Mammary epithelial cell (primary cell): ENCODE measurements around the gene MGAT4C.

Experiments used
- EZH2 ChIP-seq: IDR thresholded peaks from 2 replicates; pipeline ENCODE4 v1.6.1; 2012; ENCODE audit warnings: low read length, inconsistent platforms, borderline replicate concordance
- TF ChIP-seq, protein P1 (sequence below), 2 donors: IDR thresholded peaks in 1 of 2; conservative IDR thresholded peaks in 1 of 2; 2 replicates each; pipeline ENCODE4 v1.5.1; 2011 to 2012; ENCODE audit warnings: inconsistent platforms in 2 of 2, low read length in 2 of 2, mild to moderate bottlenecking in 2 of 2, control low read depth in 1 of 2, low read depth in 1 of 2; ENCODE audit not compliant: insufficient read depth in 1 of 2; ENCODE audit errors: extremely low read depth in 1 of 2

DNA sequence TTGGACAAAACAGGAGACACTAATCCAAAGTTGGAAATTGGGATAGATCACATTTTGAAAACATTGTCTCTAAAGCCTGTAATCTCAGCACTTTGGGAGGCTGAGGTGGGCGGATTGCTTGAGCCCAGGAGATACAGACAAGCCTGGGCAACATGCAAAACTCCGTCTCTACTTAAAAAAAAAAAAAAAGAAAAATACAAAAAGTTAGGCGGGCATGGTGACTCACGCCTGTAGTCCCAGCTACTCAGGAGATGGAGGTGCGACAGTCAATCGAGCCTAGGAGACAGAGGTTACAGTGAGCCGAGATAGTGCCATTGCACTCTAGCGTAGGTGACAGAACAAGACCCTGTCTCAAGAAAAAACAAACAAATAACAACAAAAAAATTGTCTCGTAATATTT lies 152.1 kb downstream of the MGAT4C start:
- TF ChIP-seq, protein P1, sequence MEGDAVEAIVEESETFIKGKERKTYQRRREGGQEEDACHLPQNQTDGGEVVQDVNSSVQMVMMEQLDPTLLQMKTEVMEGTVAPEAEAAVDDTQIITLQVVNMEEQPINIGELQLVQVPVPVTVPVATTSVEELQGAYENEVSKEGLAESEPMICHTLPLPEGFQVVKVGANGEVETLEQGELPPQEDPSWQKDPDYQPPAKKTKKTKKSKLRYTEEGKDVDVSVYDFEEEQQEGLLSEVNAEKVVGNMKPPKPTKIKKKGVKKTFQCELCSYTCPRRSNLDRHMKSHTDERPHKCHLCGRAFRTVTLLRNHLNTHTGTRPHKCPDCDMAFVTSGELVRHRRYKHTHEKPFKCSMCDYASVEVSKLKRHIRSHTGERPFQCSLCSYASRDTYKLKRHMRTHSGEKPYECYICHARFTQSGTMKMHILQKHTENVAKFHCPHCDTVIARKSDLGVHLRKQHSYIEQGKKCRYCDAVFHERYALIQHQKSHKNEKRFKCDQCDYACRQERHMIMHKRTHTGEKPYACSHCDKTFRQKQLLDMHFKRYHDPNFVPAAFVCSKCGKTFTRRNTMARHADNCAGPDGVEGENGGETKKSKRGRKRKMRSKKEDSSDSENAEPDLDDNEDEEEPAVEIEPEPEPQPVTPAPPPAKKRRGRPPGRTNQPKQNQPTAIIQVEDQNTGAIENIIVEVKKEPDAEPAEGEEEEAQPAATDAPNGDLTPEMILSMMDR (conservative IDR thresholded peaks at IDR 0.05 in 1 of 2, IDR thresholded peaks at IDR 0.05 in 1 of 2; ENCODE audit: extremely low read depth in 1 of 2, insufficient read depth in 1 of 2, low read depth in 1 of 2, low read length in 2 of 2): no peak
- no peak for TF ChIP-seq EZH2
